Measurements from ENCODE around the gene HPSE2. TPM values are rescaled to one million over a fixed set of nuclear protein-coding genes. Genes with fewer than 3 reads are reported as not detected.

HPSE2 gene
- total RNA-seq, 1 donor from 2014 or later = not detected

- Histone ChIP-seq H3K27me3 (no peaks in the 10 kb centered on the region), H3K9me3 (peaks cover 8 to 30% of the 10 kb centered on the region in 2 donors), H3K4me3 (no peak overlapping the region), H3K27ac (no peak overlapping the region), H3K36me3 (no peaks in the 10 kb centered on the region), H3K4me1 (no peaks in the 10 kb centered on the region)
- TF ChIP-seq CTCF (IDR thresholded peaks at IDR 0.05) = no peak
- DNase-seq (ENCODE audit: low spot score in 2 of 2) = no peak
- intact Hi-C loops (cut with DNase I) = no loop called here
Measured at GRCh38 chr10:99042051-99042771, 193.4 kb downstream of the HPSE2 start.

GRCh38 chr10:99041468-99041867 is 194.2 kb downstream of the HPSE2 start:
- H3K4me1 ChIP-seq = no peaks in the 10 kb centered on the region
- no peak overlapping the region for H3K27ac ChIP-seq
- intact Hi-C loops (cut with DNase I) = no loop called here
- H3K9me3 ChIP-seq = peaks cover 8 to 30% of the 10 kb centered on the region in 2 donors
- no peak overlapping the region for H3K4me3 ChIP-seq
- no peaks in the 10 kb centered on the region for H3K36me3 ChIP-seq
- no peak for DNase-seq (ENCODE audit: low spot score in 2 of 2)
- no peak for TF ChIP-seq CTCF (IDR thresholded peaks at IDR 0.05)
- no peaks in the 10 kb centered on the region for H3K27me3 ChIP-seq

GRCh38 chr10:99013885-99014284 is 221.8 kb downstream of the HPSE2 start:
- TF ChIP-seq CTCF (IDR thresholded peaks at IDR 0.05) = no peak
- Histone ChIP-seq H3K4me3 (no peak overlapping the region), H3K9me3 (no peaks in the 10 kb centered on the region), H3K27me3 (no peaks in the 10 kb centered on the region), H3K27ac (no peak overlapping the region), H3K36me3 (no peaks in the 10 kb centered on the region), H3K4me1 (peaks cover 0 to 4% of the 10 kb centered on the region in 2 donors)
- DNase-seq (ENCODE audit: low spot score in 2 of 2) = no peak
- intact Hi-C loops (cut with DNase I) = no loop called here

- H3K4me1 ChIP-seq = peaks cover 0 to 13% of the 10 kb centered on the region in 2 donors
- H3K36me3 ChIP-seq = no peaks in the 10 kb centered on the region
- H3K27ac ChIP-seq = no peak overlapping the region
- DNase-seq (ENCODE audit: low spot score in 2 of 2) = no peak
- TF ChIP-seq CTCF (IDR thresholded peaks at IDR 0.05) = no peak
- H3K9me3 ChIP-seq = peaks cover 0 to 5% of the 10 kb centered on the region in 2 donors
- H3K4me3 ChIP-seq = no peak overlapping the region
- intact Hi-C loops (cut with DNase I) = no loop called here
- H3K27me3 ChIP-seq = no peaks in the 10 kb centered on the region
Measured at GRCh38 chr10:99010286-99010685, 225.4 kb downstream of the HPSE2 start.

- H3K4me1 ChIP-seq = peaks cover 0 to 13% of the 10 kb centered on the region in 2 donors
- intact Hi-C loops (cut with DNase I) = no loop called here
- H3K27ac ChIP-seq = peak overlapping the region in 1 of 2 donors; percentile 36
- no peak overlapping the region for H3K4me3 ChIP-seq
- DNase-seq (ENCODE audit: low spot score in 2 of 2) = no peak
- TF ChIP-seq CTCF (IDR thresholded peaks at IDR 0.05) = no peak
- no peaks in the 10 kb centered on the region for H3K36me3 ChIP-seq
- peaks cover 5 to 15% of the 10 kb centered on the region in 2 donors for H3K9me3 ChIP-seq
- no peaks in the 10 kb centered on the region for H3K27me3 ChIP-seq
Measured at GRCh38 chr10:99008054-99008453, 227.6 kb downstream of the HPSE2 start.
